PC-9 (cell line): ENCODE measurements around the gene CTNND1.

Experiments used
- CTCF ChIP-seq: fragments of 200-600 bp; sonication (generic); conservative IDR thresholded peaks from 2 replicates; pipeline ENCODE4 v1.6.1; 2017; ENCODE audit warnings: mixed run types, antibody characterized with exemption, mild to moderate bottlenecking, moderate library complexity
- EZH2 ChIP-seq: fragments of 200-600 bp; sonication (generic); IDR thresholded peaks from 2 replicates; pipeline ENCODE4 v1.8.0; 2017; ENCODE audit warnings: antibody characterized with exemption, low read depth

- TF ChIP-seq CTCF (no peak), EZH2 (no peak)
These were observed 47.8 kb upstream of the CTNND1 start for GRCh38 chr11:57713835-57714234.
